ENCODE measurements around the gene DHRS1. TPM values are rescaled to one million over a fixed set of nuclear protein-coding genes. Genes with fewer than 3 reads are reported as not detected.
A peak's percentile ranks its signal among the peaks of the same experiment; 100 is the strongest.

Gene DHRS1
- total and polyA plus RNA-seq, 9 of the 15 experiments (the other 6 are each of a cell fraction or from before 2014, with no cell fraction given) = 7.3 to 33.6 (median 13.3) TPM

DNA sequence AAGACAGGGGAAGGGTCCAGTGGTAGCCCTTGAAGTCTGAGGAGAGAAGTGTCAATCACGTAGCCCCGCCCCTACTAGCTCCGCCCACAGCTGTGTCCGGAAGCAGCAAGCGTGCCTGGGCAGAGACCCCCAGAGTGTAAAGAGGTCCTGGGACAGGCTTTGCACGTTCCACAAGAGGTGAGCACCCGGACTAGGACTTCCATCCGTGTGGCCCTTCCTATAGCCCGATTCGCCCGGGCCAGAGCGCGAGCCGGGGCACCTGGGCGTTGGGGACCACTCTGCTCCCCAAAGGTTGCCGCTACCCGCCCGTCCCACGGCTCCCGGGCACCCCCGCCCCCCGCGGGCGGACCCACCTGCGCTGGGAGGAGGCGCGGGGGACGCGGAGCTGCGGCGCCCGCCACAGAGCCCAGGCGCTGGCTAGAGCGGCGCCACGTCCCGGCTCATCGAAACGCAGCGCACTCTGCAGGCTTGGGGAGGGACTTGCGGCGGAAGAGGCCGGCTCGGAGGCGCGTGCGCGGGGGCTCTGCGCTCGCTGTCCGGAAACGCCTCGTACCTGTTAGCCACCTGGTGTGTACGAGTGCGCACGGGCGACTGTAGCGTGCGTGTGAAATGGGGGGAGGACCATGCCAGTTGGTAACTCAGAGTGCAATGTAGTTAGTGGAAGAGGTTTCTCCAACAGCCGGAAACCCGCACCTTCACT is 28.3 kb downstream of the DHRS1 start, which contains the start of gene RABGGTA (continued):
- TF ChIP-seq, protein P1, sequence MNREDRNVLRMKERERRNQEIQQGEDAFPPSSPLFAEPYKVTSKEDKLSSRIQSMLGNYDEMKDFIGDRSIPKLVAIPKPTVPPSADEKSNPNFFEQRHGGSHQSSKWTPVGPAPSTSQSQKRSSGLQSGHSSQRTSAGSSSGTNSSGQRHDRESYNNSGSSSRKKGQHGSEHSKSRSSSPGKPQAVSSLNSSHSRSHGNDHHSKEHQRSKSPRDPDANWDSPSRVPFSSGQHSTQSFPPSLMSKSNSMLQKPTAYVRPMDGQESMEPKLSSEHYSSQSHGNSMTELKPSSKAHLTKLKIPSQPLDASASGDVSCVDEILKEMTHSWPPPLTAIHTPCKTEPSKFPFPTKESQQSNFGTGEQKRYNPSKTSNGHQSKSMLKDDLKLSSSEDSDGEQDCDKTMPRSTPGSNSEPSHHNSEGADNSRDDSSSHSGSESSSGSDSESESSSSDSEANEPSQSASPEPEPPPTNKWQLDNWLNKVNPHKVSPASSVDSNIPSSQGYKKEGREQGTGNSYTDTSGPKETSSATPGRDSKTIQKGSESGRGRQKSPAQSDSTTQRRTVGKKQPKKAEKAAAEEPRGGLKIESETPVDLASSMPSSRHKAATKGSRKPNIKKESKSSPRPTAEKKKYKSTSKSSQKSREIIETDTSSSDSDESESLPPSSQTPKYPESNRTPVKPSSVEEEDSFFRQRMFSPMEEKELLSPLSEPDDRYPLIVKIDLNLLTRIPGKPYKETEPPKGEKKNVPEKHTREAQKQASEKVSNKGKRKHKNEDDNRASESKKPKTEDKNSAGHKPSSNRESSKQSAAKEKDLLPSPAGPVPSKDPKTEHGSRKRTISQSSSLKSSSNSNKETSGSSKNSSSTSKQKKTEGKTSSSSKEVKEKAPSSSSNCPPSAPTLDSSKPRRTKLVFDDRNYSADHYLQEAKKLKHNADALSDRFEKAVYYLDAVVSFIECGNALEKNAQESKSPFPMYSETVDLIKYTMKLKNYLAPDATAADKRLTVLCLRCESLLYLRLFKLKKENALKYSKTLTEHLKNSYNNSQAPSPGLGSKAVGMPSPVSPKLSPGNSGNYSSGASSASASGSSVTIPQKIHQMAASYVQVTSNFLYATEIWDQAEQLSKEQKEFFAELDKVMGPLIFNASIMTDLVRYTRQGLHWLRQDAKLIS (CRISPR knock-in tag; IDR thresholded peaks at IDR 0.05) = no peak; the same call in 1 of the 2 replicates
- no peak for TF ChIP-seq PCBP2 (IDR thresholded peaks at IDR 0.05; ENCODE audit: low read depth, low read length, poor library complexity, severe bottlenecking)
- TF ChIP-seq, protein P2, sequence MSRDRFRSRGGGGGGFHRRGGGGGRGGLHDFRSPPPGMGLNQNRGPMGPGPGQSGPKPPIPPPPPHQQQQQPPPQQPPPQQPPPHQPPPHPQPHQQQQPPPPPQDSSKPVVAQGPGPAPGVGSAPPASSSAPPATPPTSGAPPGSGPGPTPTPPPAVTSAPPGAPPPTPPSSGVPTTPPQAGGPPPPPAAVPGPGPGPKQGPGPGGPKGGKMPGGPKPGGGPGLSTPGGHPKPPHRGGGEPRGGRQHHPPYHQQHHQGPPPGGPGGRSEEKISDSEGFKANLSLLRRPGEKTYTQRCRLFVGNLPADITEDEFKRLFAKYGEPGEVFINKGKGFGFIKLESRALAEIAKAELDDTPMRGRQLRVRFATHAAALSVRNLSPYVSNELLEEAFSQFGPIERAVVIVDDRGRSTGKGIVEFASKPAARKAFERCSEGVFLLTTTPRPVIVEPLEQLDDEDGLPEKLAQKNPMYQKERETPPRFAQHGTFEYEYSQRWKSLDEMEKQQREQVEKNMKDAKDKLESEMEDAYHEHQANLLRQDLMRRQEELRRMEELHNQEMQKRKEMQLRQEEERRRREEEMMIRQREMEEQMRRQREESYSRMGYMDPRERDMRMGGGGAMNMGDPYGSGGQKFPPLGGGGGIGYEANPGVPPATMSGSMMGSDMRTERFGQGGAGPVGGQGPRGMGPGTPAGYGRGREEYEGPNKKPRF (IDR thresholded peaks at IDR 0.05; ENCODE audit: low read depth, low read length) = no peak
- no peak for TF ChIP-seq GTF2E2 (tag; IDR thresholded peaks at IDR 0.05)
- TF ChIP-seq ZC3H8 (IDR thresholded peaks at IDR 0.05) = no peak
- peak; percentile 97 for TF ChIP-seq CXXC5 (CRISPR knock-in tag; IDR thresholded peaks at IDR 0.05)
- TF ChIP-seq ZNF764 (CRISPR knock-in tag; IDR thresholded peaks at IDR 0.05; ENCODE audit: low read depth) = no peak
- TF ChIP-seq FOS (IDR thresholded peaks at IDR 0.05; ENCODE audit: extremely low read depth, insufficient read length) = no peak
- peak; percentile 79 for TF ChIP-seq ZNF12 (CRISPR knock-in tag; IDR thresholded peaks at IDR 0.05)
- TF ChIP-seq, protein P3, sequence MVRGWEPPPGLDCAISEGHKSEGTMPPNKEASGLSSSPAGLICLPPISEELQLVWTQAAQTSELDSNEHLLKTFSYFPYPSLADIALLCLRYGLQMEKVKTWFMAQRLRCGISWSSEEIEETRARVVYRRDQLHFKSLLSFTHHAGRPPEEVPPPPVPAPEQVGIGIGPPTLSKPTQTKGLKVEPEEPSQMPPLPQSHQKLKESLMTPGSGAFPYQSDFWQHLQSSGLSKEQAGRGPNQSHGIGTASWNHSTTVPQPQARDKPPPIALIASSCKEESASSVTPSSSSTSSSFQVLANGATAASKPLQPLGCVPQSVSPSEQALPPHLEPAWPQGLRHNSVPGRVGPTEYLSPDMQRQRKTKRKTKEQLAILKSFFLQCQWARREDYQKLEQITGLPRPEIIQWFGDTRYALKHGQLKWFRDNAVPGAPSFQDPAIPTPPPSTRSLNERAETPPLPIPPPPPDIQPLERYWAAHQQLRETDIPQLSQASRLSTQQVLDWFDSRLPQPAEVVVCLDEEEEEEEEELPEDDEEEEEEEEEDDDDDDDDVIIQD (CRISPR knock-in tag; IDR thresholded peaks at IDR 0.05) = no peak
- TF ChIP-seq IRF9 (tag; IDR thresholded peaks at IDR 0.05) = no peak
- no peak for TF ChIP-seq TCFL5 (CRISPR knock-in tag; conservative IDR thresholded peaks at IDR 0.05)
- TF ChIP-seq, protein P4, sequence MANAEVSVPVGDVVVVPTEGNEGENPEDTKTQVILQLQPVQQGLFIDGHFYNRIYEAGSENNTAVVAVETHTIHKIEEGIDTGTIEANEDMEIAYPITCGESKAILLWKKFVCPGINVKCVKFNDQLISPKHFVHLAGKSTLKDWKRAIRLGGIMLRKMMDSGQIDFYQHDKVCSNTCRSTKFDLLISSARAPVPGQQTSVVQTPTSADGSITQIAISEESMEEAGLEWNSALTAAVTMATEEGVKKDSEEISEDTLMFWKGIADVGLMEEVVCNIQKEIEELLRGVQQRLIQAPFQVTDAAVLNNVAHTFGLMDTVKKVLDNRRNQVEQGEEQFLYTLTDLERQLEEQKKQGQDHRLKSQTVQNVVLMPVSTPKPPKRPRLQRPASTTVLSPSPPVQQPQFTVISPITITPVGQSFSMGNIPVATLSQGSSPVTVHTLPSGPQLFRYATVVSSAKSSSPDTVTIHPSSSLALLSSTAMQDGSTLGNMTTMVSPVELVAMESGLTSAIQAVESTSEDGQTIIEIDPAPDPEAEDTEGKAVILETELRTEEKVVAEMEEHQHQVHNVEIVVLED (CRISPR knock-in tag; IDR thresholded peaks at IDR 0.05) = peak; percentile 85
- TF ChIP-seq C11orf30 (IDR thresholded peaks at IDR 0.05; ENCODE audit: low read depth) = peak; percentile 39; the same call in 1 of the 2 replicates
- TF ChIP-seq HNRNPL (IDR thresholded peaks at IDR 0.05; ENCODE audit: low read depth, low read length) = 0 out of 2 replicates have a peak, but pooled peaks have one; percentile 26

All from K562 (cell line).